CD14-positive monocyte (primary cell): Measurements from ENCODE around the gene MDM4. TPM values are rescaled to one million over a fixed set of nuclear protein-coding genes. Genes with fewer than 3 reads are reported as not detected.

Experiments
- DNase-seq, 3 donors: peaks; one replicate each; pipeline ENCODE4 v3.0.0-alpha.2; 2011 to 2022
- H2AFZ ChIP-seq: 2 replicates; pipeline ENCODE4 v1.6.0; 2012; ENCODE audit warnings: mild to moderate bottlenecking, low read depth, low read length, inconsistent platforms; ENCODE audit not compliant: insufficient read depth, poor library complexity, severe bottlenecking
- H3K27ac ChIP-seq, 2 donors: 1 replicate in 1 of 2; 2 replicates in 1 of 2; pipeline ENCODE4 v1.5.1; 2012 to 2013; ENCODE audit warnings: low read length in 2 of 2, control low read depth in 1 of 2, inconsistent platforms in 1 of 2, low read depth in 1 of 2, mild to moderate bottlenecking in 1 of 2
- H3K27me3 ChIP-seq, 2 donors: one replicate each; pipeline versions ENCODE4 v1.6.0 to v1.6.1; 2011 to 2013; ENCODE audit warnings: low read length in 2 of 2; ENCODE audit not compliant: control insufficient read depth in 2 of 2, insufficient read depth in 2 of 2
- H3K36me3 ChIP-seq, 2 donors: replicated peaks in 1 of 2; 1 replicate in 1 of 2; 2 replicates in 1 of 2; pipeline versions ENCODE4 v1.5.1 to v1.6.1; 2012 to 2013; ENCODE audit warnings: low read length in 2 of 2, control low read depth in 1 of 2, inconsistent platforms in 1 of 2, mild to moderate bottlenecking in 1 of 2; ENCODE audit not compliant: insufficient read depth in 2 of 2, control insufficient read depth in 1 of 2
- H3K4me1 ChIP-seq, 2 donors: 1 replicate in 1 of 2; 2 replicates in 1 of 2; pipeline versions ENCODE4 v1.5.1 to v1.6.1; 2012 to 2013; ENCODE audit warnings: low read length in 2 of 2, control low read depth in 1 of 2, inconsistent platforms in 1 of 2, mild to moderate bottlenecking in 1 of 2, moderate library complexity in 1 of 2; ENCODE audit not compliant: insufficient read depth in 2 of 2, control insufficient read depth in 1 of 2
- H3K4me2 ChIP-seq: replicated peaks from 2 replicates; pipeline ENCODE3; 2012; ENCODE audit warnings: low read length, moderate library complexity, mild to moderate bottlenecking; ENCODE audit not compliant: poor library complexity, severe bottlenecking; ENCODE audit errors: extremely low read depth
- H3K4me3 ChIP-seq, 3 experiments: fragments of 200-600 bp in 1 of 3; sonication (generic) in 1 of 3; replicated peaks in 1 of 3; 1 replicate in 2 of 3; 2 replicates in 1 of 3; pipeline ENCODE4 v1.5.1; 2011 to 2013; ENCODE audit warnings: low read length in 3 of 3, mild to moderate bottlenecking in 3 of 3, control low read depth in 2 of 3, low read depth in 2 of 3, inconsistent platforms in 1 of 3, moderate library complexity in 1 of 3
- H3K79me2 ChIP-seq: 2 replicates; pipeline ENCODE4 v1.6.0; 2012; ENCODE audit warnings: mild to moderate bottlenecking, control low read depth, inconsistent platforms, low read length, moderate library complexity; ENCODE audit not compliant: insufficient read depth
- H3K9ac ChIP-seq: 2 replicates; pipeline ENCODE4 v1.6.0; 2017; ENCODE audit warnings: low read length, mild to moderate bottlenecking; ENCODE audit not compliant: insufficient read depth, poor library complexity, severe bottlenecking
- H3K9me3 ChIP-seq, 2 donors: replicated peaks in 1 of 2; 1 replicate in 1 of 2; 2 replicates in 1 of 2; pipeline versions ENCODE4 v1.5.1 to v1.6.1; 2012 to 2013; ENCODE audit warnings: low read length in 2 of 2, control low read depth in 1 of 2; ENCODE audit not compliant: control insufficient read depth in 1 of 2, insufficient read depth in 1 of 2
- H4K20me1 ChIP-seq: 2 replicates; pipeline ENCODE4 v1.6.0; 2012; ENCODE audit warnings: mild to moderate bottlenecking, low read length, control low read depth, moderate library complexity; ENCODE audit not compliant: insufficient read depth
- H3K27ac Mint-ChIP-seq, 7 donors: one replicate each; pipeline ENCODE4 v1.8.0; 2020; ENCODE audit warnings: mild to moderate bottlenecking in 7 of 7, mixed read lengths in 7 of 7, moderate library complexity in 6 of 7, inconsistent platforms in 2 of 7
- H3K27me3 Mint-ChIP-seq, 3 donors: one replicate each; pipeline ENCODE4 v1.8.0; 2021 to 2022; ENCODE audit warnings: low read depth in 3 of 3, mild to moderate bottlenecking in 3 of 3, mixed read lengths in 3 of 3, moderate library complexity in 3 of 3, inconsistent platforms in 1 of 3
- H3K36me3 Mint-ChIP-seq, 2 donors: one replicate each; pipeline ENCODE4 v1.8.0; 2020; ENCODE audit warnings: mixed read lengths in 2 of 2, inconsistent platforms in 1 of 2, mild to moderate bottlenecking in 1 of 2
- H3K4me1 Mint-ChIP-seq: one replicate; pipeline ENCODE4 v1.8.0; 2020; ENCODE audit warnings: mild to moderate bottlenecking, mixed read lengths
- H3K4me3 Mint-ChIP-seq, 2 donors: one replicate each; pipeline ENCODE4 v1.8.0; 2020; ENCODE audit warnings: mild to moderate bottlenecking in 2 of 2, mixed read lengths in 2 of 2, moderate library complexity in 1 of 2
- H3K9me3 Mint-ChIP-seq, 7 donors: one replicate each; pipeline ENCODE4 v1.8.0; 2020 to 2022; ENCODE audit warnings: mixed read lengths in 7 of 7, mild to moderate bottlenecking in 6 of 7, moderate library complexity in 6 of 7, inconsistent platforms in 2 of 7
- CTCF ChIP-seq: fragments of 200-600 bp; IDR thresholded peaks from one replicate; pipeline ENCODE4 v1.8.0; 2022; ENCODE audit warnings: antibody characterized with exemption, mild to moderate bottlenecking
- WGBS: methylation state at CpG from one replicate; pipeline ENCODE4 v1.1.5; 2013; ENCODE audit warnings: missing lambda C conversion rate; ENCODE audit not compliant: insufficient coverage; 5-methylcytosine and 5-hydroxymethylcytosine counted together
- intact Hi-C, 2 donors: fragments of 100-400 bp; cut with micrococcal nuclease; formaldehyde crosslinking; loops; one replicate each; pipeline versions ENCODE4 v1.15.0 to v1.15.1; 2023
- polyA plus RNA-seq, 3 donors: library from polyadenylated mRNA; depleted of rRNA in 1 of 3; unstranded in 2 of 3; stranded (reverse) in 1 of 3; fragments of 300-500 nt in 2 of 3; fragments of >200 nt in 1 of 3; fragmentation: Illumina TruSeq in 2 of 3; gene quantifications; 1 replicate in 2 of 3; 2 replicates in 1 of 3; pipeline ENCODE4 v1.2.3, GENCODE V29; 2012 to 2021

Gene MDM4
- polyA plus RNA-seq, 3 donors = 7.8 to 37.0 (median 10.2) TPM

DNA sequence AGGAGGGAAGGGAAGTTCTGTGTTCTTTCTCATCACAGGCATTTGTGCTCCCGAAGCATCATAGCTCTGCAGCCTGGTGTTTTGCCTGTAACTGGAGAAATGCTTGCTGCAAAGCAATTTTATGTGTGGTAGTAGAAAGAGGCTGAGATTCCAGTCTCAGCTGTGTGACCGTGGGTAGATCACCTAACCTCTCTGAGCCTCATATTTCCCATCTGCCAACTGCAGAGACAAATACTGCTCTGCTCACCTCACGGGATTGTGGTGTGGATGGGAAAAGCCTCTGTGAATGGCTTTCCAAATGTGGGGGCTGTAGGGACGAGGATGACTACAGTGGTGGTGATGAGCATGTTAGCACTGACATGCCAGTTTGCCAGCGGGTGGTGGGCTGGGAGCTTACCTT is 84.0 kb downstream of the MDM4 start:
- no peaks in the 10 kb centered on the region for H3K27me3 ChIP-seq
- no peaks in the 10 kb centered on the region for H4K20me1 ChIP-seq
- no peak overlapping the region for H3K27ac Mint-ChIP-seq
- H3K36me3 ChIP-seq = no peaks in the 10 kb centered on the region
- H3K4me1 ChIP-seq = no peaks in the 10 kb centered on the region
- TF ChIP-seq CTCF = no peak
- peaks cover 5% of the 10 kb centered on the region for H3K4me1 Mint-ChIP-seq
- H3K79me2 ChIP-seq = no peaks in the 10 kb centered on the region
- no peak overlapping the region for H2AFZ ChIP-seq
- H3K27ac ChIP-seq = no peak overlapping the region
- no peak overlapping the region for H3K4me3 ChIP-seq
- peaks cover 1 to 6% (median 3%) of the 10 kb centered on the region in 3 donors for H3K27me3 Mint-ChIP-seq
- WGBS = 94% methylated on average over 3 of the region's 5 CpGs
- H3K4me3 Mint-ChIP-seq = no peak overlapping the region
- no peak for DNase-seq
- no peak overlapping the region for H3K9ac ChIP-seq
- intact Hi-C loops = no loop called here
- no peaks in the 10 kb centered on the region for H3K9me3 ChIP-seq
- H3K36me3 Mint-ChIP-seq = peaks cover 10 to 13% of the 10 kb centered on the region in 2 donors
- H3K4me2 ChIP-seq = no peak overlapping the region
- H3K9me3 Mint-ChIP-seq = peaks cover 0 to 3% (median 0%) of the 10 kb centered on the region in 7 donors

DNA sequence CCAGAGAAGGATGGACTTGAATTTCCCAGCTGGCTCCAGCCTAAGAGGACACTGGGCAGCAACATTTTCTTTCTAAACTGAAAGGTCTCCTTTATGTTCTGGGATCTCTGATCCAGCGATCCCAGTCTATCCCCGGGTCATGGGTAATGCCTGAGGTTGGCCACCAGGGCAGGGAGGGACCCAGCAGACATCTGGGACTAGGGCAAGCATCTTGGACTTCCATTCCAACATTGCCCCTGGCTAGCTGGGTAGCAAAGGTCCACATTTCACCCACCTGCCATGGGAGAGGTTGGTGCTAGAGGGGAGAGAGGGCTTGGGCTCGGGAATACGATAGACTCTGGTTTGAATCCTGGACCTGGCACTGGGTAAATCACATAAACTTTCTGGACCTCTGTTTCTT is 84.8 kb downstream of the MDM4 start:
- no peak overlapping the region for H3K27ac Mint-ChIP-seq
- peaks cover 6 to 9% of the 10 kb centered on the region in 2 donors for H3K36me3 Mint-ChIP-seq
- no peak overlapping the region for H3K4me3 ChIP-seq
- H3K36me3 ChIP-seq = no peaks in the 10 kb centered on the region
- peaks cover 0 to 3% (median 0%) of the 10 kb centered on the region in 7 donors for H3K9me3 Mint-ChIP-seq
- H3K4me1 ChIP-seq = no peaks in the 10 kb centered on the region
- no peaks in the 10 kb centered on the region for H3K79me2 ChIP-seq
- H3K9ac ChIP-seq = no peak overlapping the region
- H3K9me3 ChIP-seq = no peaks in the 10 kb centered on the region
- H3K4me1 Mint-ChIP-seq = peaks cover 5% of the 10 kb centered on the region
- 100% methylated on average over 2 of the region's 4 CpGs for WGBS
- DNase-seq = no peak
- no peak for TF ChIP-seq CTCF
- H3K27me3 ChIP-seq = no peaks in the 10 kb centered on the region
- H3K4me3 Mint-ChIP-seq = no peak overlapping the region
- intact Hi-C loops = no loop called here
- no peak overlapping the region for H3K27ac ChIP-seq
- peaks cover 2 to 6% (median 5%) of the 10 kb centered on the region in 3 donors for H3K27me3 Mint-ChIP-seq
- H3K4me2 ChIP-seq = no peak overlapping the region
- no peak overlapping the region for H2AFZ ChIP-seq
- no peaks in the 10 kb centered on the region for H4K20me1 ChIP-seq
